HEK293 (cell line): Measurements from ENCODE around the gene SNAP23.

Experiments used
- KLF16 ChIP-seq: fragments of 450-650 bp; formaldehyde crosslinking; IDR thresholded peaks from 2 replicates; pipeline ENCODE4 v1.5.1; 2017; ENCODE audit warnings: missing biosample characterization, missing genetic modification characterization

The SNAP23 gene

DNA sequence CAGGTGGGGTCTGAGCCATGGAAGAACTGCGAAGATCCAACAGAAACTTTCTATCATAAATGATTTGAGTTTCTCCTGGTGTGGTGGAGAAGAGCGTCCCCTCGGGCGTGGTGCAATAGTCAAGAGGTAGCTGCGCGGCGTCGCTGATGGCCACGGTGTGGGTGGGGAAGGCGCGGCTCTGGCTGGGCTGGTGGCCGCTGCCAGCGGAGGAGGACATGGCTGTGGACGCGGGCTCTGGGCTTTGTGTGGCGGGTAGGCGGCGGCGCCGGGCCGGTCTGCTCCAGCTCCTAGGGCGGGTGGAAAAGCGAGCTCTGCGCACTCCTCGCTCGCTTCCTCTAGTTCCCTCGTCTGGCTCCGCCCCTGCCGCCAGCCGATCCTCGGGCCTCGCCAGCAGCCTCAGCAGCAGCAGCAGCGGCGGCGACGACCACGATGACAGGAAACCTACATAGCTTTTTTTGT lies 85.9 kb downstream of the SNAP23 start (continued):
- no peak for TF ChIP-seq KLF16 (tag by site-specific recombination)
- TF ChIP-seq, all 188 proteins: peak for 18
